HEK293 (cell line): ENCODE results near the gene MARCHF5.

Source experiments
- CTCF ChIA-PET: fragments of 350-600 bp; formaldehyde crosslinking; extraction: SDS; loops from one replicate; lab custom pipeline; 2021; ENCODE audit warnings: antibody characterized with exemption; lab: Yijun Ruan, JAX
- POLR2A ChIA-PET: fragments of 300-600 bp; formaldehyde crosslinking; extraction: SDS; loops from one replicate; lab custom pipeline; 2020; ENCODE audit warnings: antibody characterized with exemption, inconsistent platforms; lab: Yijun Ruan, JAX
- H3K27ac ChIP-seq: fragments of 200-500 bp; sonication (Bioruptor generic); 2 replicates; pipeline ENCODE4 v1.5.1; 2014; ENCODE audit warnings: low read depth, low read length, control low read depth, inconsistent platforms; ENCODE audit errors: extremely low read depth
- H3K36me3 ChIP-seq, 2 experiments: fragments of 200-500 bp in 1 of 2; sonication (Bioruptor generic) in 1 of 2; 1 replicate in 1 of 2; 2 replicates in 1 of 2; pipeline ENCODE4 v1.5.1; 2014 to 2017; ENCODE audit warnings: inconsistent platforms in 2 of 2, low read length in 2 of 2; ENCODE audit not compliant: control insufficient read depth in 2 of 2, insufficient read depth in 1 of 2
- H3K4me1 ChIP-seq: fragments of 200-500 bp; sonication (Bioruptor generic); 2 replicates; pipeline ENCODE4 v1.5.1; 2014; ENCODE audit warnings: mild to moderate bottlenecking, low read length, inconsistent platforms; ENCODE audit not compliant: control insufficient read depth, insufficient read depth
- H3K4me3 ChIP-seq: 2 replicates; pipeline ENCODE4 v1.5.1; 2011; ENCODE audit warnings: low read depth, mild to moderate bottlenecking, control low read depth, low read length, moderate library complexity
- H3K9me3 ChIP-seq: fragments of 200-500 bp; sonication (Bioruptor generic); 2 replicates; pipeline ENCODE4 v1.5.1; 2014; ENCODE audit warnings: low read depth, low read length, inconsistent platforms; ENCODE audit not compliant: control insufficient read depth, insufficient read depth
- GLI2 ChIP-seq: fragments of 450-650 bp; formaldehyde crosslinking; IDR thresholded peaks from 2 replicates; pipeline ENCODE4; 2017; ENCODE audit warnings: missing biosample characterization, missing genetic modification characterization, low read depth, borderline replicate concordance
- GLI4 ChIP-seq: fragments of 450-650 bp; formaldehyde crosslinking; IDR thresholded peaks from 2 replicates; pipeline ENCODE4 v1.5.1; 2016; ENCODE audit warnings: missing biosample characterization, missing genetic modification characterization
- HOXC10 ChIP-seq: sonication (generic); formaldehyde crosslinking; IDR thresholded peaks from 2 replicates; pipeline ENCODE4 v1.8.1; 2023; ENCODE audit warnings: mild to moderate bottlenecking, missing genetic modification reagents
- IKZF3 ChIP-seq: fragments of 450-650 bp; IDR thresholded peaks from 2 replicates; pipeline ENCODE4 v1.5.0; 2018; ENCODE audit warnings: missing biosample characterization, mild to moderate bottlenecking, missing genetic modification characterization, moderate library complexity
- KLF16 ChIP-seq: fragments of 450-650 bp; formaldehyde crosslinking; IDR thresholded peaks from 2 replicates; pipeline ENCODE4 v1.5.1; 2017; ENCODE audit warnings: missing biosample characterization, missing genetic modification characterization
- KLF17 ChIP-seq: fragments of 450-650 bp; formaldehyde crosslinking; IDR thresholded peaks from 2 replicates; pipeline ENCODE4 v1.5.1; 2016; ENCODE audit warnings: missing biosample characterization, missing genetic modification characterization
- KLF7 ChIP-seq: fragments of 450-650 bp; formaldehyde crosslinking; IDR thresholded peaks from 2 replicates; pipeline ENCODE4 v1.5.1; 2016; ENCODE audit warnings: missing biosample characterization, missing genetic modification characterization, borderline replicate concordance
- PRDM1 ChIP-seq: fragments of 450-650 bp; formaldehyde crosslinking; IDR thresholded peaks from 2 replicates; pipeline ENCODE4; 2016; ENCODE audit warnings: missing biosample characterization, missing genetic modification characterization
- PRDM4 ChIP-seq: fragments of 450-650 bp; formaldehyde crosslinking; IDR thresholded peaks from 2 replicates; pipeline ENCODE4 v1.5.1; 2017; ENCODE audit warnings: missing biosample characterization, missing genetic modification characterization
- REST ChIP-seq: fragments of 450-650 bp; formaldehyde crosslinking; IDR thresholded peaks from 2 replicates; pipeline ENCODE4 v1.5.1; 2016; ENCODE audit warnings: missing biosample characterization, missing genetic modification characterization
- SCRT1 ChIP-seq: fragments of 450-650 bp; formaldehyde crosslinking; IDR thresholded peaks from 2 replicates; pipeline ENCODE4 v1.5.1; 2016; ENCODE audit warnings: missing biosample characterization, missing genetic modification characterization, borderline replicate concordance
- ZBTB21 ChIP-seq: fragments of 450-650 bp; formaldehyde crosslinking; IDR thresholded peaks from 2 replicates; pipeline ENCODE4 v1.5.1; 2017; ENCODE audit warnings: missing biosample characterization, missing genetic modification characterization
- ZNF138 ChIP-seq: fragments of 450-650 bp; formaldehyde crosslinking; IDR thresholded peaks from 2 replicates; pipeline ENCODE4 v1.5.1; 2016; ENCODE audit warnings: missing biosample characterization, missing genetic modification characterization, borderline replicate concordance
- ZNF354C ChIP-seq: fragments of 450-650 bp; formaldehyde crosslinking; IDR thresholded peaks from 2 replicates; pipeline ENCODE4 v1.5.1; 2016; ENCODE audit warnings: missing biosample characterization, missing genetic modification characterization, low read depth, borderline replicate concordance
- ZNF398 ChIP-seq: fragments of 450-650 bp; formaldehyde crosslinking; IDR thresholded peaks from 2 replicates; pipeline ENCODE4 v1.5.1; 2017; ENCODE audit warnings: missing biosample characterization, missing genetic modification characterization
- ZNF510 ChIP-seq: fragments of 450-650 bp; formaldehyde crosslinking; IDR thresholded peaks from 2 replicates; pipeline ENCODE4 v1.5.1; 2018; ENCODE audit warnings: mild to moderate bottlenecking, missing genetic modification characterization, missing biosample characterization; ENCODE audit not compliant: insufficient replicate concordance
- ZNF600 ChIP-seq: fragments of 450-650 bp; formaldehyde crosslinking; IDR thresholded peaks from 2 replicates; pipeline ENCODE4 v1.5.1; 2016; ENCODE audit warnings: missing biosample characterization, missing genetic modification characterization
- ZNF670 ChIP-seq: fragments of 450-650 bp; formaldehyde crosslinking; IDR thresholded peaks from 2 replicates; pipeline ENCODE4 v1.5.1; 2016; ENCODE audit warnings: missing biosample characterization, missing genetic modification characterization, low read depth
- ZNF791 ChIP-seq: fragments of 450-650 bp; formaldehyde crosslinking; IDR thresholded peaks from 2 replicates; pipeline ENCODE4 v1.5.1; 2016; ENCODE audit warnings: missing biosample characterization, missing genetic modification characterization
- ZSCAN30 ChIP-seq: fragments of 450-650 bp; IDR thresholded peaks from 2 replicates; pipeline ENCODE4 v1.5.1; 2018; ENCODE audit warnings: missing biosample characterization, mild to moderate bottlenecking, missing genetic modification characterization, moderate library complexity

MARCHF5 gene

GRCh38 chr10:92290076-92290836, 711 bp upstream of the MARCHF5 start (continued):
- TF ChIP-seq REST (tag by site-specific recombination) (0 out of 2 replicates have a peak, but pooled peaks have one; percentile 16), ZNF510 (tag by site-specific recombination) (no peak), HOXC10 (CRISPR knock-in tag) (no peak; the same call in 1 of the 2 replicates), PRDM1 (tag by site-specific recombination) (peak; percentile 62; the same call in 1 of the 2 replicates), ZNF791 (tag by site-specific recombination) (no peak), ZNF600 (tag by site-specific recombination) (no peak), ZBTB21 (tag by site-specific recombination) (no peak), ZSCAN30 (peak; percentile 85), GLI2 (tag by site-specific recombination) (no peak), ZNF354C (tag by site-specific recombination) (no peak), KLF7 (tag by site-specific recombination) (no peak), ZNF398 (tag by site-specific recombination) (peak; percentile 66), SCRT1 (tag by site-specific recombination) (peak; percentile 81), IKZF3 (tag by site-specific recombination) (no peak), PRDM4 (tag by site-specific recombination) (peak; percentile 95), KLF17 (tag by site-specific recombination) (0 out of 2 replicates have a peak, but pooled peaks have one; percentile 3), KLF16 (peak; percentile 52; the same call in 1 of the 2 replicates)

- H3K4me3 ChIP-seq = peak overlapping the region; percentile 100
- peaks cover 16 to 19% of the 10 kb centered on the region in 2 experiments for H3K36me3 ChIP-seq
- ChIA-PET CTCF (interaction anchor here (0.6 to 4.3 kb wide), 8 partner anchors 9 to 300 kb away, joined by 3 to 41 read pairs (median 4); no protein-coding TSS in a partner anchor), POLR2A (interaction anchor here (0.5 to 1.8 kb wide), 5 partner anchors 13 to 283 kb away, joined by 3 to 8 read pairs (median 6); partner anchors contain the start of gene IDE)
- TF ChIP-seq ZNF670 (tag by site-specific recombination) (no peak), ZNF138 (tag by site-specific recombination) (no peak), GLI4 (tag by site-specific recombination) (0 out of 2 replicates have a peak, but pooled peaks have one; percentile 5)
- H3K4me1 ChIP-seq = peaks cover 2% of the 10 kb centered on the region; the same call in 1 of the 2 replicates
- H3K27ac ChIP-seq = peak overlapping the region; percentile 91
- no peaks in the 10 kb centered on the region for H3K9me3 ChIP-seq
Observed at GRCh38 chr10:92291616-92291865, 574 bp downstream of the MARCHF5 start.
